IPS-20b (cell line): Measurements from ENCODE around the gene OPA3.
"Not testable (repeated sequence)": the region's sequence is repeated elsewhere in the genome, so short reads cannot be mapped to it uniquely, and the experiment has no call there.

ENCODE experiments used
- H3K27ac ChIP-seq: one replicate; pipeline ENCODE4 v1.5.1; 2013; ENCODE audit warnings: low read length
- H3K27me3 ChIP-seq: 2 replicates; pipeline ENCODE4 v1.6.1; 2013; ENCODE audit warnings: mild to moderate bottlenecking, low read length, inconsistent platforms; ENCODE audit not compliant: insufficient read depth
- H3K36me3 ChIP-seq: 2 replicates; pipeline ENCODE4 v1.6.1; 2013; ENCODE audit warnings: low read depth, mild to moderate bottlenecking, inconsistent platforms, low read length, moderate library complexity; ENCODE audit not compliant: insufficient read depth
- H3K4me1 ChIP-seq: 2 replicates; pipeline ENCODE4 v1.6.1; 2013; ENCODE audit warnings: mild to moderate bottlenecking, control low read depth, inconsistent platforms, low read length, moderate library complexity; ENCODE audit not compliant: insufficient read depth
- H3K4me3 ChIP-seq: 2 replicates; pipeline ENCODE4 v1.5.1; 2013; ENCODE audit warnings: mild to moderate bottlenecking, low read length, inconsistent platforms
- H3K9ac ChIP-seq: 2 replicates; pipeline ENCODE4 v1.6.1; 2013; ENCODE audit warnings: low read depth, mild to moderate bottlenecking, inconsistent platforms, low read length, moderate library complexity
- H3K9me3 ChIP-seq: 2 replicates; pipeline ENCODE4 v1.6.1; 2013; ENCODE audit warnings: mild to moderate bottlenecking, low read depth, low read length, inconsistent platforms; ENCODE audit not compliant: insufficient read depth

Gene OPA3

GRCh38 chr19:45584332-45585157, at the start of gene OPA3:
Gene OPA3 (minus strand): TSS chr19:45584802. CDS start chr19:45584764, 38 bp downstream.
- H3K36me3 ChIP-seq, result no peaks in the 10 kb centered on the region
- H3K4me3 ChIP-seq, result peak within 1 kb of the TSS; percentile 90
- peaks cover 3% of the 10 kb centered on the region; the same call in 1 of the 2 replicates for H3K4me1 ChIP-seq
- H3K27me3 ChIP-seq, result peaks cover 1% of the 10 kb centered on the region; the same call in 1 of the 2 replicates
- no peaks in the 10 kb centered on the region for H3K9me3 ChIP-seq
- H3K27ac ChIP-seq, result peak within 1 kb of the TSS; percentile 87
- H3K9ac ChIP-seq, result peak within 1 kb of the TSS; percentile 93; the same call in 1 of the 2 replicates

GRCh38 chr19:45632468-45633196, 48.0 kb upstream of the OPA3 start:
- Histone ChIP-seq H3K4me1 (peaks cover 11% of the 10 kb centered on the region), H3K4me3 (peak overlapping the region; percentile 55), H3K36me3 (no peaks in the 10 kb centered on the region), H3K27me3 (no peaks in the 10 kb centered on the region), H3K27ac (no peak overlapping the region), H3K9me3 (no peaks in the 10 kb centered on the region), H3K9ac (peak overlapping the region; percentile 66; the same call in 1 of the 2 replicates)

- no peak overlapping the region for H3K27ac ChIP-seq
- no peak overlapping the region for H3K9ac ChIP-seq
- H3K36me3 ChIP-seq, result no peaks in the 10 kb centered on the region
- H3K4me3 ChIP-seq, result no peak overlapping the region
- H3K9me3 ChIP-seq, result no peaks in the 10 kb centered on the region
- peaks cover 11% of the 10 kb centered on the region for H3K4me1 ChIP-seq
- no peaks in the 10 kb centered on the region for H3K27me3 ChIP-seq
Measured at GRCh38 chr19:45630463-45630862, 45.9 kb upstream of the OPA3 start.

GRCh38 chr19:45629704-45630103, 45.1 kb upstream of the OPA3 start:
- Histone ChIP-seq H3K27me3 (no peaks in the 10 kb centered on the region), H3K9me3 (no peaks in the 10 kb centered on the region), H3K9ac (no peak overlapping the region), H3K4me3 (no peak overlapping the region), H3K27ac (no peak overlapping the region), H3K4me1 (peaks cover 11% of the 10 kb centered on the region), H3K36me3 (no peaks in the 10 kb centered on the region)

- H3K27ac ChIP-seq, H3K9me3 ChIP-seq, H3K4me3 ChIP-seq, H3K36me3 ChIP-seq, H3K27me3 ChIP-seq, H3K9ac ChIP-seq: not testable (repeated sequence)
- H3K4me1 ChIP-seq, result peaks cover 11% of the 10 kb centered on the region
Measured at GRCh38 chr19:45628219-45628618, 43.6 kb upstream of the OPA3 start.

GRCh38 chr19:45623984-45624383, 39.4 kb upstream of the OPA3 start:
- H3K9me3 ChIP-seq, result no peaks in the 10 kb centered on the region
- no peak overlapping the region for H3K9ac ChIP-seq
- peaks cover 3% of the 10 kb centered on the region; the same call in 1 of the 2 replicates for H3K36me3 ChIP-seq
- no peak overlapping the region for H3K27ac ChIP-seq
- H3K4me1 ChIP-seq, result no peaks in the 10 kb centered on the region
- H3K4me3 ChIP-seq, result no peak overlapping the region
- no peaks in the 10 kb centered on the region for H3K27me3 ChIP-seq

GRCh38 chr19:45621976-45622503, 37.4 kb upstream of the OPA3 start:
- Histone ChIP-seq H3K9me3 (no peaks in the 10 kb centered on the region), H3K9ac (no peak overlapping the region), H3K4me3 (no peak overlapping the region), H3K4me1 (no peaks in the 10 kb centered on the region), H3K36me3 (peaks cover 3% of the 10 kb centered on the region; the same call in 1 of the 2 replicates), H3K27me3 (no peaks in the 10 kb centered on the region), H3K27ac (no peak overlapping the region)

GRCh38 chr19:45621389-45621788, 36.8 kb upstream of the OPA3 start:
- Histone ChIP-seq H3K9me3 (no peaks in the 10 kb centered on the region), H3K27ac (no peak overlapping the region), H3K27me3 (no peaks in the 10 kb centered on the region), H3K36me3 (peaks cover 3% of the 10 kb centered on the region; the same call in 1 of the 2 replicates), H3K4me1 (no peaks in the 10 kb centered on the region), H3K4me3 (no peak overlapping the region), H3K9ac (no peak overlapping the region)

- Histone ChIP-seq H3K9me3 (no peaks in the 10 kb centered on the region), H3K4me1 (no peaks in the 10 kb centered on the region), H3K27ac (no peak overlapping the region), H3K27me3 (no peaks in the 10 kb centered on the region), H3K9ac (peak overlapping the region; percentile 83), H3K36me3 (peaks cover 25% of the 10 kb centered on the region), H3K4me3 (peak overlapping the region; percentile 76)
Measured at GRCh38 chr19:45616704-45617017, 32.1 kb upstream of the OPA3 start.

- H3K27ac ChIP-seq, result peak overlapping the region; percentile 89
- no peaks in the 10 kb centered on the region for H3K27me3 ChIP-seq
- H3K9ac ChIP-seq, result peak overlapping the region; percentile 85
- peak overlapping the region; percentile 88 for H3K4me3 ChIP-seq
- H3K4me1 ChIP-seq, result no peaks in the 10 kb centered on the region
- H3K9me3 ChIP-seq, result no peaks in the 10 kb centered on the region
- H3K36me3 ChIP-seq, result peaks cover 27% of the 10 kb centered on the region
Measured at GRCh38 chr19:45615795-45616703, 31.4 kb upstream of the OPA3 start.

- not testable (repeated sequence) for H3K27ac ChIP-seq, H3K9ac ChIP-seq, H3K9me3 ChIP-seq, H3K27me3 ChIP-seq, H3K4me3 ChIP-seq, H3K4me1 ChIP-seq
- peaks cover 31% of the 10 kb centered on the region for H3K36me3 ChIP-seq
Measured at GRCh38 chr19:45615056-45615455, 30.5 kb upstream of the OPA3 start.
